Measurements from ENCODE around the gene POTEH.
"Not testable (repeated sequence)": the region's sequence is repeated elsewhere in the genome, so short reads cannot be mapped to it uniquely, and the experiment has no call there.

POTEH gene

GRCh38 chr22:15761151-15761777 lies 71.4 kb downstream of the POTEH start:
- not testable (repeated sequence) for H3K4me1 ChIP-seq (ENCODE audit: insufficient read depth, low read length); H3K9ac ChIP-seq (ENCODE audit: low read depth, low read length); H3K9me3 ChIP-seq (ENCODE audit: control insufficient read depth, insufficient read depth, low read length); H3K36me3 ChIP-seq (ENCODE audit: insufficient read depth, low read length)

- not testable (repeated sequence) for H3K9ac ChIP-seq (ENCODE audit: low read depth, low read length); H3K9me3 ChIP-seq (ENCODE audit: control insufficient read depth, insufficient read depth, low read length); H3K36me3 ChIP-seq (ENCODE audit: insufficient read depth, low read length); H3K4me1 ChIP-seq (ENCODE audit: insufficient read depth, low read length)
These were observed 73.7 kb downstream of the POTEH start for GRCh38 chr22:15763559-15763958.
